ENCODE results near the gene CADPS.

Gene CADPS

GRCh38 chr3:62812631-62813030 is 62.6 kb downstream of the CADPS start:
- DNase-seq (ENCODE audit: low read depth) = no peak

GRCh38 chr3:62811119-62811518 is 64.1 kb downstream of the CADPS start:
- no peak for DNase-seq (ENCODE audit: low read depth)

- no peak for DNase-seq (ENCODE audit: low read depth)
Observed at GRCh38 chr3:62809369-62809768, 65.8 kb downstream of the CADPS start.

GRCh38 chr3:62805580-62806277 is 69.5 kb downstream of the CADPS start:
- DNase-seq (ENCODE audit: low read depth) = no peak

GRCh38 chr3:62805106-62805505 is 70.1 kb downstream of the CADPS start:
- DNase-seq (ENCODE audit: low read depth) = no peak

- no peak for DNase-seq (ENCODE audit: low read depth)
Observed at GRCh38 chr3:62803276-62803675, 71.9 kb downstream of the CADPS start.

GRCh38 chr3:62798000-62798399 is 77.2 kb downstream of the CADPS start:
- DNase-seq (ENCODE audit: low read depth) = no peak

- no peak for DNase-seq (ENCODE audit: low read depth)
Observed at GRCh38 chr3:62797132-62797531, 78.1 kb downstream of the CADPS start.

- DNase-seq (ENCODE audit: low read depth) = no peak
Observed at GRCh38 chr3:62795978-62796657, 79.1 kb downstream of the CADPS start.

GRCh38 chr3:62793946-62794345 is 81.3 kb downstream of the CADPS start:
- DNase-seq (ENCODE audit: low read depth) = no peak

GRCh38 chr3:62785384-62785783 is 89.8 kb downstream of the CADPS start:
- no peak for DNase-seq (ENCODE audit: low read depth)

- no peak for DNase-seq (ENCODE audit: low read depth)
Observed at GRCh38 chr3:62781121-62781520, 94.1 kb downstream of the CADPS start.

- DNase-seq (ENCODE audit: low read depth) = no peak
Observed at GRCh38 chr3:62777674-62778073, 97.5 kb downstream of the CADPS start.

GRCh38 chr3:62777130-62777529 is 98.1 kb downstream of the CADPS start:
- DNase-seq (ENCODE audit: low read depth) = no peak

- DNase-seq (ENCODE audit: low read depth) = no peak
Observed at GRCh38 chr3:62774221-62774620, 101.0 kb downstream of the CADPS start.

- DNase-seq (ENCODE audit: low read depth) = no peak
Observed at GRCh38 chr3:62771331-62772072, 103.7 kb downstream of the CADPS start.

- no peak for DNase-seq (ENCODE audit: low read depth)
Observed at GRCh38 chr3:62768896-62769295, 106.3 kb downstream of the CADPS start.

GRCh38 chr3:62761711-62762110 is 113.5 kb downstream of the CADPS start:
- no peak for DNase-seq (ENCODE audit: low read depth)

GRCh38 chr3:62761311-62761710 is 113.9 kb downstream of the CADPS start:
- DNase-seq (ENCODE audit: low read depth) = no peak

- no peak for DNase-seq (ENCODE audit: low read depth)
Observed at GRCh38 chr3:62758296-62759066, 116.7 kb downstream of the CADPS start.

GRCh38 chr3:62757045-62757444 is 118.2 kb downstream of the CADPS start:
- no peak for DNase-seq (ENCODE audit: low read depth)

GRCh38 chr3:62755285-62755684 is 119.9 kb downstream of the CADPS start:
- no peak for DNase-seq (ENCODE audit: low read depth)

Measured in T follicular helper cell (primary cell).